GM12892 (cell line): ENCODE data around the gene RNASE2.

Experiments
- POLR2A ChIP-seq: IDR thresholded peaks from 2 replicates; pipeline ENCODE4 v1.6.1; 2011; ENCODE audit warnings: low read depth, low read length, control low read depth
- TAF1 ChIP-seq: IDR thresholded peaks from 2 replicates; pipeline ENCODE4 v1.6.1; 2011; ENCODE audit warnings: low read depth, mild to moderate bottlenecking, control low read depth, low read length, borderline replicate concordance

- TF ChIP-seq POLR2A (no peak), TAF1 (no peak)
Observed at GRCh38 chr14:20982646-20983369, 27.5 kb downstream of the RNASE2 start.
